IMR-90 (cell line): ENCODE results near the gene GRID1. TPM values are rescaled to one million over a fixed set of nuclear protein-coding genes. Genes with fewer than 3 reads are reported as not detected.

Experiments used
- ATAC-seq: fragments of 200-7000 bp; cut with Tn5 transposase; 2 replicates; pipeline ENCODE4 v1.9.1; 2020; ENCODE audit warnings: low read depth, mild to moderate bottlenecking, moderate library complexity
- BruUV-seq: library from RNA; stranded (reverse); fragments of 400-500 nt; replicated peaks from 2 replicates; lab custom pipeline; 2021; lab: Mats Ljungman, UMichigan
- CTCF ChIA-PET: fragments of 300-600 bp; formaldehyde crosslinking; extraction: SDS; loops from one replicate; lab custom pipeline; 2021; ENCODE audit warnings: antibody characterized with exemption; lab: Yijun Ruan, JAX
- POLR2A ChIA-PET: fragments of 300-600 bp; sonication (Branson Sonifier 250); formaldehyde crosslinking; loops from one replicate; lab custom pipeline; 2022; ENCODE audit warnings: antibody characterized with exemption; ENCODE audit not compliant: unreplicated experiment; lab: Charles Lee
- DNase-seq: peaks from one replicate; pipeline ENCODE4 v3.0.0; 2013
- H2AFZ ChIP-seq: replicated peaks from 2 replicates; pipeline ENCODE3; 2013; ENCODE audit warnings: low read length, mild to moderate bottlenecking; ENCODE audit not compliant: poor library complexity
- H2AK5ac ChIP-seq: 2 replicates; pipeline ENCODE4 v1.6.1; 2013; ENCODE audit warnings: low read depth, low read length, inconsistent platforms
- H2AK9ac ChIP-seq: replicated peaks from 2 replicates; pipeline ENCODE3; 2013; ENCODE audit warnings: mild to moderate bottlenecking, low read depth, low read length, moderate library complexity; ENCODE audit not compliant: poor library complexity
- H2BK120ac ChIP-seq: 2 replicates; pipeline ENCODE4 v1.6.1; 2013; ENCODE audit warnings: low read depth, low read length, inconsistent platforms
- H2BK15ac ChIP-seq: 3 replicates; pipeline ENCODE4 v1.6.1; 2013; ENCODE audit warnings: low read depth, low read length, inconsistent platforms
- H2BK20ac ChIP-seq: 2 replicates; pipeline ENCODE4 v1.6.1; 2013; ENCODE audit warnings: low read depth, mild to moderate bottlenecking, inconsistent platforms, low read length, moderate library complexity
- H2BK5ac ChIP-seq: 2 replicates; pipeline ENCODE4 v1.6.1; 2013; ENCODE audit warnings: mild to moderate bottlenecking, low read depth, low read length, inconsistent platforms; ENCODE audit not compliant: poor library complexity, severe bottlenecking
- H3K14ac ChIP-seq: replicated peaks from 2 replicates; pipeline ENCODE4 v1.6.1; 2013; ENCODE audit warnings: low read depth, low read length, inconsistent platforms
- H3K18ac ChIP-seq: 2 replicates; pipeline ENCODE4 v1.6.1; 2013; ENCODE audit warnings: low read depth, low read length, control low read depth
- H3K23ac ChIP-seq: 2 replicates; pipeline ENCODE4 v1.6.1; 2013; ENCODE audit warnings: low read depth, low read length, inconsistent platforms
- H3K27ac ChIP-seq: 2 replicates; pipeline ENCODE4 v1.5.1; 2013; ENCODE audit warnings: mild to moderate bottlenecking, control low read depth, low read length; ENCODE audit not compliant: insufficient read depth
- H3K27me3 ChIP-seq: 2 replicates; pipeline ENCODE4 v1.6.1; 2013; ENCODE audit warnings: low read length; ENCODE audit not compliant: control insufficient read depth, insufficient read depth
- H3K36me3 ChIP-seq: 2 replicates; pipeline ENCODE4 v1.6.1; 2013; ENCODE audit warnings: low read length, mixed read lengths; ENCODE audit not compliant: control insufficient read depth, insufficient read depth
- H3K4ac ChIP-seq: 2 replicates; pipeline ENCODE4 v1.6.1; 2013; ENCODE audit warnings: low read depth, low read length, inconsistent platforms
- H3K4me1 ChIP-seq: 2 replicates; pipeline ENCODE4 v1.6.1; 2013; ENCODE audit warnings: low read length, mixed read lengths; ENCODE audit not compliant: control insufficient read depth, insufficient read depth
- H3K4me2 ChIP-seq: 2 replicates; pipeline ENCODE4 v1.6.1; 2013; ENCODE audit warnings: low read depth, mild to moderate bottlenecking, control low read depth, low read length, moderate library complexity
- H3K4me3 ChIP-seq: 2 replicates; pipeline ENCODE4 v1.5.1; 2013; ENCODE audit warnings: low read depth, mild to moderate bottlenecking, control low read depth, low read length, moderate library complexity; ENCODE audit not compliant: insufficient read depth
- H3K56ac ChIP-seq: 2 replicates; pipeline ENCODE4 v1.6.1; 2013; ENCODE audit warnings: low read length, inconsistent platforms; ENCODE audit not compliant: insufficient read depth; ENCODE audit errors: extremely low read depth
- H3K79me1 ChIP-seq, 2 experiments: 2 replicates each; pipeline ENCODE4 v1.6.1; 2013; ENCODE audit warnings: low read length in 2 of 2, inconsistent platforms in 1 of 2, low read depth in 1 of 2
- H3K9ac ChIP-seq: 2 replicates; pipeline ENCODE4 v1.6.1; 2013; ENCODE audit warnings: low read depth, low read length, control low read depth
- H3K9me1 ChIP-seq: 2 replicates; pipeline ENCODE4 v1.6.1; 2013; ENCODE audit warnings: low read length, inconsistent platforms; ENCODE audit not compliant: insufficient read depth
- H3K9me3 ChIP-seq: 2 replicates; pipeline ENCODE4 v1.6.1; 2013; ENCODE audit warnings: low read length; ENCODE audit not compliant: control insufficient read depth, insufficient read depth
- H4K20me1 ChIP-seq: 2 replicates; pipeline ENCODE4 v1.6.1; 2013; ENCODE audit warnings: low read length, inconsistent platforms; ENCODE audit not compliant: insufficient read depth
- H4K5ac ChIP-seq: 2 replicates; pipeline ENCODE4 v1.6.1; 2013; ENCODE audit warnings: mild to moderate bottlenecking, low read depth, low read length, control low read depth
- H4K8ac ChIP-seq, 2 experiments: 2 replicates each; pipeline ENCODE4 v1.6.1; 2013; ENCODE audit warnings: low read depth in 2 of 2, low read length in 2 of 2, control low read depth in 1 of 2, inconsistent platforms in 1 of 2
- H4K91ac ChIP-seq: 2 replicates; pipeline ENCODE4 v1.6.1; 2013; ENCODE audit warnings: low read depth, low read length, inconsistent platforms; ENCODE audit not compliant: insufficient read depth
- BHLHE40 ChIP-seq: fragments of 150-350 bp; IDR thresholded peaks from 2 replicates; pipeline ENCODE4 v1.6.1; 2016; ENCODE audit warnings: mild to moderate bottlenecking, low read depth, low read length
- CHD1 ChIP-seq: IDR thresholded peaks from 2 replicates; pipeline ENCODE4 v1.6.1; 2012; ENCODE audit warnings: low read depth, low read length, improper control_type of control experiment
- CTCF ChIP-seq: conservative IDR thresholded peaks from 2 replicates; pipeline ENCODE4 v1.5.1; 2012; ENCODE audit warnings: mild to moderate bottlenecking, low read depth, low read length, improper control_type of control experiment
- ELK1 ChIP-seq: fragments of 150-350 bp; IDR thresholded peaks from 2 replicates; pipeline ENCODE4 v1.6.1; 2016; ENCODE audit warnings: low read depth, mild to moderate bottlenecking, low read length, moderate library complexity, borderline replicate concordance
- FOS ChIP-seq: fragments of 150-350 bp; IDR thresholded peaks from 2 replicates; pipeline ENCODE4 v1.6.1; 2016; ENCODE audit warnings: low read depth, low read length
- MAFK ChIP-seq: IDR thresholded peaks from 2 replicates; pipeline ENCODE4 v1.6.1; 2012; ENCODE audit warnings: low read depth, low read length, improper control_type of control experiment
- MAZ ChIP-seq: IDR thresholded peaks from 2 replicates; pipeline ENCODE4 v1.6.1; 2012; ENCODE audit warnings: low read depth, mild to moderate bottlenecking, low read length, improper control_type of control experiment, moderate library complexity, borderline replicate concordance
- MXI1 ChIP-seq: IDR thresholded peaks from 2 replicates; pipeline ENCODE4 v1.6.1; 2012; ENCODE audit warnings: low read depth, mild to moderate bottlenecking, low read length, moderate library complexity, borderline replicate concordance
- NFE2L2 ChIP-seq: fragments of 150-350 bp; IDR thresholded peaks from 2 replicates; pipeline ENCODE4 v1.6.1; 2016; ENCODE audit warnings: low read depth, mild to moderate bottlenecking, low read length
- POLR2A ChIP-seq: IDR thresholded peaks from 2 replicates; pipeline ENCODE4 v1.6.1; 2012; ENCODE audit warnings: mild to moderate bottlenecking, low read depth, low read length
- RAD21 ChIP-seq: IDR thresholded peaks from 2 replicates; pipeline ENCODE4 v1.6.1; 2012; ENCODE audit warnings: low read length, improper control_type of control experiment
- RCOR1 ChIP-seq: IDR thresholded peaks from 2 replicates; pipeline ENCODE4 v1.6.1; 2012; ENCODE audit warnings: mild to moderate bottlenecking, low read length, improper control_type of control experiment; ENCODE audit not compliant: insufficient replicate concordance
- SMC3 ChIP-seq: fragments of 150-350 bp; IDR thresholded peaks from 2 replicates; pipeline ENCODE4 v1.6.1; 2016; ENCODE audit warnings: low read depth, mild to moderate bottlenecking, antibody characterized with exemption, low read length, moderate library complexity
- USF2 ChIP-seq: fragments of 150-350 bp; IDR thresholded peaks from 2 replicates; pipeline ENCODE4 v1.6.1; 2017; ENCODE audit warnings: mild to moderate bottlenecking, antibody characterized with exemption, low read length, low read depth
- WGBS, 2 experiments: methylation state at CpG; one replicate each; pipeline versions ENCODE4 v1.1.5 to v1.1.7; 2013; ENCODE audit warnings: missing lambda C conversion rate in 2 of 2; ENCODE audit not compliant: insufficient read length in 1 of 2; ENCODE audit errors: extremely low coverage in 2 of 2; 5-methylcytosine and 5-hydroxymethylcytosine counted together
- dilution Hi-C: fragments of 300-500 bp; cut with HindIII; formaldehyde crosslinking; loops from one replicate; pipeline ENCODE4 v1.14.3; 2018; ENCODE audit warnings: low sequenced_read_pairs; ENCODE audit not compliant: unreplicated experiment
- in situ Hi-C: fragments of 300-500 bp; cut with MboI; formaldehyde crosslinking; loops from 3 replicates; pipeline ENCODE4 v1.14.3; 2019; ENCODE audit warnings: low sequenced_read_pairs, inconsistent platforms, mixed read lengths
- intact Hi-C: fragments of 100-400 bp; cut with micrococcal nuclease; formaldehyde crosslinking; loops from 2 replicates; pipeline ENCODE4 v1.10.0; 2022
- polyA plus RNA-seq, 3 experiments: library from polyadenylated mRNA; depleted of rRNA; stranded (reverse); fragments of >200 nt; gene quantifications; 2 replicates each; pipeline ENCODE4 v1.2.3, GENCODE V29; 2012; ENCODE audit warnings: low replicate concordance in 1 of 3
- total RNA-seq: library from RNA; depleted of rRNA; stranded (reverse); fragments of >200 nt; gene quantifications from 2 replicates; pipeline ENCODE4 v1.2.3, GENCODE V29; 2012

GRID1 gene
- total and polyA plus RNA-seq, 2 of the 4 experiments (the other 2 are of a cell fraction): not detected

GRCh38 chr10:86281396-86281795 is 85.2 kb downstream of the GRID1 start:
- Histone ChIP-seq H3K4me1 (no peaks in the 10 kb centered on the region), H2BK15ac (no peak overlapping the region), H2BK20ac (no peak overlapping the region), H3K14ac (no peak overlapping the region), H3K4ac (no peak overlapping the region), H3K4me3 (no peak overlapping the region), H3K27ac (no peak overlapping the region), H3K9me3 (no peaks in the 10 kb centered on the region), H3K9me1 (0 out of 2 replicates have a peak, but pooled peaks cover 3% of the 10 kb centered on the region), H2AK5ac (no peak overlapping the region), H3K27me3 (no peaks in the 10 kb centered on the region), H3K23ac (no peak overlapping the region), H4K91ac (no peak overlapping the region), H2BK120ac (no peak overlapping the region), H3K9ac (no peak overlapping the region), H2AFZ (no peak overlapping the region), H4K5ac (no peak overlapping the region), H2AK9ac (no peak overlapping the region), H4K20me1 (no peaks in the 10 kb centered on the region), H2BK5ac (no peak overlapping the region), H3K56ac (no peak overlapping the region), H4K8ac (no peak overlapping the region), H3K79me1 (no peaks in the 10 kb centered on the region), H3K36me3 (no peaks in the 10 kb centered on the region), H3K4me2 (no peak overlapping the region), H3K18ac (no peak overlapping the region)
- BruUV-seq: no TSS peak
- in situ Hi-C loops (no loop called here), intact Hi-C loops (no loop called here), dilution Hi-C loops (no loop called here)
- ATAC-seq: no peak
- TF ChIP-seq RAD21: no peak
- TF ChIP-seq CTCF: no peak
- no peak for TF ChIP-seq CHD1
- TF ChIP-seq MAZ: no peak
- TF ChIP-seq RCOR1: no peak
- TF ChIP-seq NFE2L2: no peak
- no peak for TF ChIP-seq MXI1
- no peak for TF ChIP-seq POLR2A
- no peak for TF ChIP-seq SMC3
- no peak for TF ChIP-seq MAFK
- TF ChIP-seq USF2: no peak
- TF ChIP-seq ELK1: no peak
- no peak for TF ChIP-seq BHLHE40
- TF ChIP-seq FOS: no peak
- no CpG with 5 or more reads among the region's 1 CpG for WGBS, 2 experiments
- POLR2A ChIA-PET: no interaction called here
- no peak for DNase-seq
- CTCF ChIA-PET: no interaction called here
